Peyer's patch (tissue), 4 donors: ENCODE data around the gene AIDA. TPM values are rescaled to one million over a fixed set of nuclear protein-coding genes. Genes with fewer than 3 reads are reported as not detected.
"Not testable (repeated sequence)": the region's sequence is repeated elsewhere in the genome, so short reads cannot be mapped to it uniquely, and the experiment has no call there.

Experiments
- DNase-seq, 3 donors: peaks; one replicate each; pipeline ENCODE4 v3.0.0-alpha.2; 2017 to 2019
- H3K27ac ChIP-seq, 4 donors: fragments of 200-600 bp; sonication (generic); one replicate each; pipeline ENCODE4 v1.5.1; 2016 to 2019
- H3K27me3 ChIP-seq, 2 donors: fragments of 200-600 bp; sonication (generic); one replicate each; pipeline ENCODE4 v1.5.1; 2019
- H3K36me3 ChIP-seq, 3 donors: fragments of 200-600 bp; sonication (generic); one replicate each; pipeline ENCODE4 v1.5.1; 2016 to 2019
- H3K4me1 ChIP-seq, 4 donors: fragments of 200-600 bp; sonication (generic); one replicate each; pipeline ENCODE4 v1.5.1; 2016 to 2019
- H3K4me3 ChIP-seq, 4 donors: fragments of 200-600 bp; sonication (generic); 1 replicate in 3 of 4; 2 replicates in 1 of 4; pipeline ENCODE4 v1.5.1; 2016 to 2019; ENCODE audit warnings: mild to moderate bottlenecking in 1 of 4
- H3K9me3 ChIP-seq, 4 donors: fragments of 200-600 bp; sonication (generic); one replicate each; pipeline ENCODE4 v1.5.1; 2016 to 2019; ENCODE audit warnings: mild to moderate bottlenecking in 1 of 4
- POLR2A ChIP-seq, 2 donors: fragments of 450-650 bp; IDR thresholded peaks; one replicate each; pipeline ENCODE4 v1.5.1; 2017; ENCODE audit warnings: antibody characterized with exemption in 2 of 2, mild to moderate bottlenecking in 2 of 2, moderate library complexity in 2 of 2
- total RNA-seq, 4 donors: library from RNA; depleted of rRNA; stranded (reverse); fragments of >200 nt; gene quantifications; one replicate each; pipeline ENCODE4 v1.1.0, GENCODE V29; 2016
- TF ChIP-seq, protein P1 (sequence below), 6 experiments: fragments of 450-650 bp in 4 of 6; fragments of 200-600 bp in 2 of 6; sonication (generic) in 1 of 6; IDR thresholded peaks; one replicate each; pipeline ENCODE4 v1.5.1; 2017 to 2019; ENCODE audit warnings: antibody characterized with exemption in 6 of 6, mild to moderate bottlenecking in 3 of 6, moderate library complexity in 1 of 6

AIDA gene
- total RNA-seq, 4 donors from 2014 or later: 22.1 to 73.4 (median 25.2) TPM

DNA sequence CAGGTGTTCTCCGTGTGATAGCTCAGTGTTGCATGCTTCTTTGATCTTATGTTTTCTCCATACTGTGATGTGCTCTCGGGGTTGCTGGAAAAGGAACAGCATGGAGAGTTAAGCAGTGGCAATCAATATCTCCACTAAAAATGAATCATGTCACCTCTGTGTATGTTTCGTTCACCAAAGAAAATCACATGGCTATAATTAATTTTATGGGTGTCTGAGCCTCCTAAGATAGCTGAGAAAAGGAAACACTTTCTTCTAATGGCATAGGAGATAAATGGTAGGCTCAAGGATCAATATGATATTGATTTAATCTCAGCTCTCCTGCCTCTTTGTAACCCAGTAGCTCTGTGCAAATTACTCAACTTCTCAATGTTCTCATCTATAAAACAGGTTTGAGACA is 39.0 kb upstream of the AIDA start:
- DNase-seq: no peak
- H3K4me3 ChIP-seq: no peak overlapping the region
- H3K36me3 ChIP-seq: no peaks in the 10 kb centered on the region
- no peaks in the 10 kb centered on the region for H3K27me3 ChIP-seq
- peak overlapping the region in 1 of 4 donors; percentile 34 for H3K27ac ChIP-seq
- no peak for TF ChIP-seq POLR2A (IDR thresholded peaks at IDR 0.05)
- TF ChIP-seq, protein P1, sequence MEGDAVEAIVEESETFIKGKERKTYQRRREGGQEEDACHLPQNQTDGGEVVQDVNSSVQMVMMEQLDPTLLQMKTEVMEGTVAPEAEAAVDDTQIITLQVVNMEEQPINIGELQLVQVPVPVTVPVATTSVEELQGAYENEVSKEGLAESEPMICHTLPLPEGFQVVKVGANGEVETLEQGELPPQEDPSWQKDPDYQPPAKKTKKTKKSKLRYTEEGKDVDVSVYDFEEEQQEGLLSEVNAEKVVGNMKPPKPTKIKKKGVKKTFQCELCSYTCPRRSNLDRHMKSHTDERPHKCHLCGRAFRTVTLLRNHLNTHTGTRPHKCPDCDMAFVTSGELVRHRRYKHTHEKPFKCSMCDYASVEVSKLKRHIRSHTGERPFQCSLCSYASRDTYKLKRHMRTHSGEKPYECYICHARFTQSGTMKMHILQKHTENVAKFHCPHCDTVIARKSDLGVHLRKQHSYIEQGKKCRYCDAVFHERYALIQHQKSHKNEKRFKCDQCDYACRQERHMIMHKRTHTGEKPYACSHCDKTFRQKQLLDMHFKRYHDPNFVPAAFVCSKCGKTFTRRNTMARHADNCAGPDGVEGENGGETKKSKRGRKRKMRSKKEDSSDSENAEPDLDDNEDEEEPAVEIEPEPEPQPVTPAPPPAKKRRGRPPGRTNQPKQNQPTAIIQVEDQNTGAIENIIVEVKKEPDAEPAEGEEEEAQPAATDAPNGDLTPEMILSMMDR (IDR thresholded peaks at IDR 0.05): no peak
- no peaks in the 10 kb centered on the region for H3K4me1 ChIP-seq
- no peaks in the 10 kb centered on the region for H3K9me3 ChIP-seq

DNA sequence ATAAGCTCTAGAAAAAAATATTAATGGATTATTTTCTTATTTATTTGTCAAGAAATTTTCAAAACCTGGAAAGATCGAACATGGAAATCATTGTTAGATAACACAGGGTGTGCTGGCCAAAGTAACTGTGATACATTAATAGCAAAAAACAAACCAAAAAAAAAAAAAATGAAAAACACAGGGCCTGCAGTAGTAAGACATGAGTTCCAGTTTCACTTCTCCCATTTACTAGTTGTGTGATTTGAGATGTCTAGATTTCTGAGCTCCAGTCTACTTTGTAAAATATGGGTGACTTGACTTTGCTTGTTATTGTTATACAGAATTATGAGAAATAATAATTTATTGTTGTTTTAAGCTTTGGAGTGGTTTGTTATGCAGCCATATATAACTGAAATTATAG is 38.4 kb upstream of the AIDA start:
- Histone ChIP-seq H3K4me1 (no peaks in the 10 kb centered on the region), H3K27me3 (no peaks in the 10 kb centered on the region), H3K4me3 (no peak overlapping the region), H3K36me3 (no peaks in the 10 kb centered on the region), H3K27ac (peak overlapping the region in 1 of 4 donors; percentile 34), H3K9me3 (no peaks in the 10 kb centered on the region)
- DNase-seq: no peak
- no peak for TF ChIP-seq POLR2A (IDR thresholded peaks at IDR 0.05)
- TF ChIP-seq, protein P1 (IDR thresholded peaks at IDR 0.05): no peak

- no peaks in the 10 kb centered on the region for H3K36me3 ChIP-seq
These were observed 37.6 kb upstream of the AIDA start for GRCh38 chr1:222749927-222750326.

DNA sequence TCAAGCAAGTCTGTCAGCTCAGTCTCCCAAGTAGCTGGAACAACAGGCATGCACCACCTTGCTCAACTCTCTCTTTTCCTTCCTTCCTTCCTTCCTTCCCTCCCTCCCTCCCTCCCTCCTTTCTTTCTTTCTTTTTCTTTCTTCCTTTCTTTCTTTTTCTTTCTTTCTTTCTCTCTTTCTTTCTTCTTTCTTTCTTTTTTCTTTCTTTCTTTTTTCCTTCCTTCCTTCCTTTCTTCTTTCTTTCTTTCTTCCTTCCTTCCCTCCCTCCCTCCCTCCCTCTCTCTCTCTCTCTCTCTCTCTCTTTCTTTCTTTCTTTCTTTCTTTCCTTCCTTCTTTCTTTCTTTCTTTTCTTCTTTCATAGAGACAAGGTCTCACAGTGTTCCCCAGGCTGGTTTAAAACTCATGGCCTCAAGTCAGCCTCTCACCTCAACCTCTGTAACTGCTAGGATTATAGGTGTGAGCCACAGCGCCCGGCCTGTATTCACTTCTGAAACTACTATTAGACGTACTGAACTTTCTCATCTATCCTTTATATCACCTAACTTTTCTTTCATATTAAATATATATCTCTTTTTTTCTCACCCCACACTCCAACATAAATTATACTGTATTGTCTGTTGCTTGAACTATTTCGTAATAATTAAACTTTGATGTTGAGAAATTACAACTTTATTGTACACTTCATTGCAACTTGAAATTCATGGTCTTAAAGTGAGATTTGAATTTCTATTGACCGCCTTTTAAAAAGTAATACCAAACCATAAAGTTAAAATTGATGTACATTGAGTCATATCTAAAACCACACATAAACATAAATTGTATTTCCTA is 29.6 kb upstream of the AIDA start:
- H3K9me3 ChIP-seq, DNase-seq, H3K4me3 ChIP-seq, H3K4me1 ChIP-seq, H3K27ac ChIP-seq, H3K27me3 ChIP-seq, H3K36me3 ChIP-seq: not testable (repeated sequence)

More at GRCh38 chr1:222749927-222750326, 37.6 kb upstream of the AIDA start:
- no peaks in the 10 kb centered on the region for H3K27me3 ChIP-seq
- DNase-seq: no peak
- peak overlapping the region in 1 of 4 donors; percentile 27 for H3K27ac ChIP-seq
- no peak overlapping the region for H3K4me3 ChIP-seq
- H3K4me1 ChIP-seq: no peaks in the 10 kb centered on the region
- no peak for TF ChIP-seq POLR2A (IDR thresholded peaks at IDR 0.05)
- TF ChIP-seq, protein P1 (IDR thresholded peaks at IDR 0.05): no peak
- H3K9me3 ChIP-seq: no peaks in the 10 kb centered on the region

DNA sequence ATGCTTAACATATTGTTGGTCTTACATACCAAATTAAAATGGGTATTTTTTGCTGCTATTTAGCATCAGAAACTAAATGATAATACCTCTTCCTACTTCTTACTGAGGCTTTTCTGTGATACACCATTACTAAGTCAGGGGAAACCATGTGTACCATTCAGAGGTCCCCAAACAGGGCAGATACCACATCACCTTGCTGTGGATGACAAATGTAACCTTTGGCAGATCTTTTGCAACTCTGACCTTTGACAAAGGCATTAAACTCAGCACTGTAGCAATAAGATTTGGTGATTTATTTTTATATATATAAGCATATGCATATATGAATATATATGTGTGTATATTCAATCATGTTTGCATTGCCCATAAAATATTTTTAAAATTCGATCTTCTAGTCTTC is 27.6 kb upstream of the AIDA start:
- peak overlapping the region in 1 of 4 donors; percentile 12 for H3K4me3 ChIP-seq
- DNase-seq: no peak
- H3K9me3 ChIP-seq: no peaks in the 10 kb centered on the region
- TF ChIP-seq POLR2A (IDR thresholded peaks at IDR 0.05): no peak
- TF ChIP-seq, protein P1 (IDR thresholded peaks at IDR 0.05): no peak
- peaks cover 0 to 13% (median 0%) of the 10 kb centered on the region in 3 donors for H3K36me3 ChIP-seq
- peaks cover 0 to 6% (median 0%) of the 10 kb centered on the region in 4 donors for H3K4me1 ChIP-seq
- H3K27me3 ChIP-seq: no peaks in the 10 kb centered on the region
- peak overlapping the region in 2 of 4 donors; percentile 57 to 59 for H3K27ac ChIP-seq

DNA sequence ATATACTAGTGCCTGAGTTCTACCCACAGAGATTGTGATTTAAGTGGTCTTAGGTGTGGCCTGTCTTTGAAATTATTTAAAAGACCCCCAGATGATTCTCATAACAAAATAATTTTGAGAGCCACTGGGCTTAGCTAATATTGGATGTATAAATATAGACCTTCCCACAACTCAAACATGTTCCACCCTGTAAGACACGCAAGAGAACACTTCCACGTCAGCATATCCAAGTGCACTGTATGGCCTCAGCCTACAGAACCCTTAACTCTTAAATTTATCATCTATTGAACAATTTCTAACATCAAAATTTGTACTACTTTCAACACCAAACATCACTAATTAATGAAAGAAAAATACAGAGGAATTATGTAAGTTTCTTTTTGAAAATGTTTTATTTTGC is 27.2 kb upstream of the AIDA start:
- no peak for TF ChIP-seq POLR2A (IDR thresholded peaks at IDR 0.05)
- TF ChIP-seq, protein P1 (IDR thresholded peaks at IDR 0.05): no peak
- H3K27ac ChIP-seq: peak overlapping the region in 3 of 4 donors; percentile 27 to 59 (median 57)
- no peaks in the 10 kb centered on the region for H3K27me3 ChIP-seq
- H3K36me3 ChIP-seq: peaks cover 0 to 17% (median 0%) of the 10 kb centered on the region in 3 donors
- no peak for DNase-seq
- H3K9me3 ChIP-seq: no peaks in the 10 kb centered on the region
- H3K4me1 ChIP-seq: peaks cover 0 to 6% (median 0%) of the 10 kb centered on the region in 4 donors
- H3K4me3 ChIP-seq: no peak overlapping the region
